Neuronal stem cell (in vitro differentiated cells): ENCODE data around the gene KLHL4.
"Not testable (repeated sequence)": the region's sequence is repeated elsewhere in the genome, so short reads cannot be mapped to it uniquely, and the experiment has no call there.

Experiments
- DNase-seq: peaks from one replicate; pipeline ENCODE4 v3.0.0-alpha.2; 2013; ENCODE audit warnings: low spot score
- H2AFZ ChIP-seq: one replicate; pipeline ENCODE4 v1.6.1; 2013; ENCODE audit warnings: mild to moderate bottlenecking, low read length, inconsistent platforms
- H2AK5ac ChIP-seq: 2 replicates; pipeline ENCODE4 v1.6.1; 2013; ENCODE audit warnings: low read depth, mild to moderate bottlenecking, inconsistent platforms, low read length, moderate library complexity, mixed read lengths
- H2BK120ac ChIP-seq: 2 replicates; pipeline ENCODE4 v1.6.1; 2013; ENCODE audit warnings: low read depth, mild to moderate bottlenecking, inconsistent platforms, low read length, moderate library complexity, mixed read lengths
- H2BK12ac ChIP-seq: one replicate; pipeline ENCODE4 v1.6.1; 2013; ENCODE audit warnings: low read length, inconsistent platforms
- H2BK15ac ChIP-seq: 2 replicates; pipeline ENCODE4 v1.6.1; 2013; ENCODE audit warnings: mild to moderate bottlenecking, low read length, inconsistent platforms, mixed read lengths
- H2BK5ac ChIP-seq: one replicate; pipeline ENCODE4 v1.6.1; 2013; ENCODE audit warnings: inconsistent platforms, mild to moderate bottlenecking, low read length, moderate library complexity
- H3K14ac ChIP-seq: one replicate; pipeline ENCODE4 v1.6.1; 2013; ENCODE audit warnings: low read length, inconsistent platforms
- H3K18ac ChIP-seq: 2 replicates; pipeline ENCODE4 v1.6.1; 2013; ENCODE audit warnings: low read length, inconsistent platforms
- H3K23ac ChIP-seq: 2 replicates; pipeline ENCODE4 v1.6.1; 2013; ENCODE audit warnings: low read depth, mild to moderate bottlenecking, mixed read lengths, low read length, inconsistent platforms; ENCODE audit not compliant: poor library complexity
- H3K27ac ChIP-seq: replicated peaks from 3 replicates; pipeline ENCODE4 v1.5.1; 2013; ENCODE audit warnings: low read length, inconsistent platforms
- H3K27me3 ChIP-seq, 3 experiments: 2 replicates each; pipeline ENCODE4 v1.6.1; 2013; ENCODE audit warnings: low read length in 3 of 3, mild to moderate bottlenecking in 2 of 3, inconsistent platforms in 1 of 3, low read depth in 1 of 3, mixed read lengths in 1 of 3, moderate library complexity in 1 of 3; ENCODE audit not compliant: control insufficient read depth in 3 of 3, insufficient read depth in 3 of 3
- H3K36me3 ChIP-seq, 2 donors: replicated peaks in 1 of 2; 2 replicates each; pipeline ENCODE4 v1.6.1; 2013; ENCODE audit warnings: low read length in 2 of 2; ENCODE audit not compliant: control insufficient read depth in 2 of 2, insufficient read depth in 2 of 2
- H3K4ac ChIP-seq: 2 replicates; pipeline ENCODE4 v1.6.1; 2013; ENCODE audit warnings: inconsistent platforms, mild to moderate bottlenecking, low read length, moderate library complexity
- H3K4me1 ChIP-seq, 2 donors: 1 replicate in 1 of 2; 2 replicates in 1 of 2; pipeline ENCODE4 v1.6.1; 2013; ENCODE audit warnings: low read length in 2 of 2, low read depth in 1 of 2; ENCODE audit not compliant: control insufficient read depth in 2 of 2, insufficient read depth in 1 of 2
- H3K4me2 ChIP-seq: one replicate; pipeline ENCODE4 v1.6.1; 2013; ENCODE audit warnings: mild to moderate bottlenecking, low read length, inconsistent platforms; ENCODE audit not compliant: insufficient read depth, poor library complexity, severe bottlenecking
- H3K4me3 ChIP-seq, 2 donors: 2 replicates each; pipeline ENCODE4 v1.5.1; 2013; ENCODE audit warnings: low read length in 2 of 2, mild to moderate bottlenecking in 2 of 2, inconsistent platforms in 1 of 2, moderate library complexity in 1 of 2
- H3K79me1 ChIP-seq: one replicate; pipeline ENCODE4 v1.6.1; 2013; ENCODE audit warnings: low read depth, mild to moderate bottlenecking, inconsistent platforms, low read length, moderate library complexity
- H3K9ac ChIP-seq: one replicate; pipeline ENCODE4 v1.6.1; 2013; ENCODE audit warnings: mild to moderate bottlenecking, low read depth, low read length, inconsistent platforms; ENCODE audit not compliant: poor library complexity
- H3K9me3 ChIP-seq, 2 donors: replicated peaks in 1 of 2; 2 replicates each; pipeline versions ENCODE3 to v1.6.1; 2013; ENCODE audit warnings: low read length in 2 of 2, mild to moderate bottlenecking in 2 of 2, inconsistent platforms in 1 of 2, low read depth in 1 of 2, mixed read lengths in 1 of 2, moderate library complexity in 1 of 2; ENCODE audit not compliant: control insufficient read depth in 2 of 2, insufficient read depth in 1 of 2
- H4K8ac ChIP-seq: one replicate; pipeline ENCODE4 v1.6.1; 2013; ENCODE audit warnings: low read depth, mild to moderate bottlenecking, inconsistent platforms, low read length, moderate library complexity
- H4K91ac ChIP-seq: one replicate; pipeline ENCODE4 v1.6.1; 2013; ENCODE audit warnings: low read length, low read depth, mild to moderate bottlenecking, inconsistent platforms; ENCODE audit not compliant: poor library complexity
- WGBS, 2 donors: extraction: QIAGEN DNeasy Blood & Tissue Kit; methylation state at CpG; one replicate each; pipeline ENCODE4 v1.1.7; 2013; ENCODE audit warnings: missing lambda C conversion rate in 2 of 2, mixed read lengths in 1 of 2; ENCODE audit not compliant: insufficient read length in 2 of 2, insufficient replicate concordance in 1 of 2; ENCODE audit errors: extremely low coverage in 2 of 2; 5-methylcytosine and 5-hydroxymethylcytosine counted together

The KLHL4 gene

DNA sequence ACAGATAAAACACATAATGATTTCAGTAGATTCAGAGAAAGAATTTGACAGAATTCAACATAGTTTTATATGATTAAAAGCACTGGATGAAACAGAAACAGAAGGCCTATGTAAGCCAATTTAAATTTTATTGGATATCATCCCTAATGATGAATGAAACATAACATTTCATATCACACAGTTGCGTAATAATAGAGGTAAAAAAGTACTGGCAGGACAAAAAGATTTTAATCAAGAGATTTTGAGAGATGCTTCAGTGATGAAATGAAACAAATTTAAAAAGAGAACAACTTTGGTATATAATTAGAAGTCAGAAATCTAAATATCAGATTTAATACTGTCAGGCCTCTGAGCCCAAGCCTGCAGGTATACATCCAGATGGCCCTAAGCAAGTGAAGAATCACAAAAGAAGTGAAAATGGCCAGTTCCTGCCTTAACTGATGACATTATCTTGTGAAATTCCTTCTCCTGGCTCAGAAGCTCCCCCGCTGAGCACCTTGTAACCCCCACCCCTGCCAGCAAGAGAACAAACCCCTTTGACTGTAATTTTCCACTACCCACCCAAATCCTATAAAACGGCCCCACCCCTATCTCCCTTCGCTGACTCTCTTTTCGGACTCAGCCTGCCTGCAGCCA is 170.6 kb downstream of the KLHL4 start:
- not testable (repeated sequence) for H3K14ac ChIP-seq, H3K9ac ChIP-seq, H4K91ac ChIP-seq, H4K8ac ChIP-seq, H2BK120ac ChIP-seq, H3K36me3 ChIP-seq, DNase-seq, H3K23ac ChIP-seq, H3K79me1 ChIP-seq, H3K4me2 ChIP-seq, H3K4ac ChIP-seq, H2BK15ac ChIP-seq, H2BK5ac ChIP-seq, H3K4me3 ChIP-seq, H3K4me1 ChIP-seq, H2AFZ ChIP-seq, H2BK12ac ChIP-seq, H2AK5ac ChIP-seq, H3K18ac ChIP-seq, H3K27ac ChIP-seq, H3K9me3 ChIP-seq, H3K27me3 ChIP-seq
- WGBS, 2 donors, result no CpG with 5 or more reads among the region's 5 CpGs

DNA sequence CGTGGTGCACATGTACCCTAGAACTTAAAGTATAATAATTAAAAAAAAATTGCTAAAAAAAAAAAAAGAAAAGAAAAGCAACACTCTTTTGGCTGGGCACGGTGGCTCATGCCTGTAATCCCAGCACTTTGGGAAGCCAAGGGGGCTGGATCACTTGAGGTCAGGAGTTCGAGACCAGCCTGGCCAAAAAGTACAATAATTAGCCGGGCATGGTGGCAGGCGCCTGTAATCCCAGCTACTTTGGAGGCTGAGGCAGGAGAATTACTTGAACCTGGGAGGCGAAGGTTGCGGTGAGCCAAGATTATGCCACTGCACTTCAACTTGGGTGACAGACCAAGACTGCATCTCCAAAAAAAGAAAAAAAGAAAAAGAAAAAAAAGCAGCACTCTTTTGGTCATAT is 171.6 kb downstream of the KLHL4 start:
- H3K79me1 ChIP-seq, H2AFZ ChIP-seq, H3K9me3 ChIP-seq, H3K4me2 ChIP-seq, H2BK5ac ChIP-seq, DNase-seq, H2BK120ac ChIP-seq, H3K18ac ChIP-seq, H3K9ac ChIP-seq, H3K4ac ChIP-seq, H2AK5ac ChIP-seq, H2BK15ac ChIP-seq, H3K36me3 ChIP-seq, H3K14ac ChIP-seq, H3K4me3 ChIP-seq, H4K91ac ChIP-seq, H4K8ac ChIP-seq, H2BK12ac ChIP-seq, H3K27me3 ChIP-seq, H3K27ac ChIP-seq, H3K4me1 ChIP-seq, H3K23ac ChIP-seq: not testable (repeated sequence)
- no CpG with 5 or more reads among the region's 7 CpGs for WGBS, 2 donors

DNA sequence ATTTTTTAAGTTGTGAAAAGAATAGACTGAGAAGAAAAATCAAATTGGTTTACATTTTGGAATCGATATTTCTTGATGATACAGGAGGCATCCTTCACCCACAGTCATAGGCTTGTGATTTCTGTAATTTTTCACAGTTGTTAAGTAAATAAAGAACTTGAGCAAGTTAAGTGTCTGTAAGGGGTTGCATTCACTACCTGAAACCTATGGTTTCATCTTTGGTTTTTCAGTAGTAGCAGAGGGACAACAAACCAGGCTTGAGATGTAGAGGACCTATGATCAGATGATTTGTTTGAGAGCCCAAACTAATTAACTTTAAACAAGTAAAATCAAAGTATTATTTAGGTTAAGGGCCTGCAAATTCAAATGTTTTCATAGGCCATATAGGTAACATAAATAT is 175.6 kb downstream of the KLHL4 start:
- Histone ChIP-seq H3K4me3 (no peak overlapping the region), H3K23ac (no peak overlapping the region), H3K14ac (no peak overlapping the region), H3K9me3 (no peaks in the 10 kb centered on the region), H3K18ac (no peak overlapping the region), H4K91ac (no peak overlapping the region), H3K79me1 (no peaks in the 10 kb centered on the region), H3K4me1 (no peaks in the 10 kb centered on the region), H2AK5ac (no peak overlapping the region), H2BK12ac (no peak overlapping the region), H2AFZ (no peak overlapping the region), H3K36me3 (no peaks in the 10 kb centered on the region), H3K4ac (no peak overlapping the region), H3K9ac (no peak overlapping the region), H3K27ac (no peak overlapping the region), H3K27me3 (no peaks in the 10 kb centered on the region), H2BK120ac (no peak overlapping the region), H2BK5ac (no peak overlapping the region), H4K8ac (no peak overlapping the region), H3K4me2 (no peak overlapping the region), H2BK15ac (no peak overlapping the region)
- no peak for DNase-seq
- WGBS, 2 donors, result no CpG with 5 or more reads among the region's 1 CpG

DNA sequence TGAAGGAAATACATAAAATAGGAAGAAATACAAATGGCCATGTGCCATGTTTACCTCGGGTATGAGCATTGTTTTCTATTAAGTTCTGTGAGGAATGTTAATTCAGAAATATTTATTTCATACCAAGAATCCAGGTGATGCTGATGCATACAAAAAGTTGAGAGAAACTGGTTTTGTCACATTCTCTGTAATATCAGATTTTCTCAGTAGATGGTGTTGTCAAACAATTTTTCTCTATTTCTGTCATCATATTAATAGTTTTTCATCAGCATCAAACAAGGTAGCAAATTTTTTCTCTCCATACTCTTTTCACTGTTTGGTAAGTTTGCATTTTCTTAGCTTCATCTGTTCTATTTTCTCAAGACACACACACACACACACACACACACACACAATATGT is 179.8 kb downstream of the KLHL4 start:
- H2BK15ac ChIP-seq, result no peak overlapping the region
- H3K9ac ChIP-seq, result no peak overlapping the region
- no peak overlapping the region for H3K4me3 ChIP-seq
- H2AFZ ChIP-seq, result no peak overlapping the region
- no peak for DNase-seq
- no peak overlapping the region for H3K4ac ChIP-seq
- no peak overlapping the region for H2BK12ac ChIP-seq
- H4K91ac ChIP-seq, result no peak overlapping the region
- H3K27ac ChIP-seq, result no peak overlapping the region
- H4K8ac ChIP-seq, result no peak overlapping the region
- no CpG with 5 or more reads among the region's 1 CpG for WGBS, 2 donors
- H2BK120ac ChIP-seq, result no peak overlapping the region
- H3K36me3 ChIP-seq, result no peaks in the 10 kb centered on the region
- H3K27me3 ChIP-seq, result no peaks in the 10 kb centered on the region
- H3K79me1 ChIP-seq, result no peaks in the 10 kb centered on the region
- no peak overlapping the region for H3K23ac ChIP-seq
- no peak overlapping the region for H3K18ac ChIP-seq
- H3K4me2 ChIP-seq, result no peak overlapping the region
- H3K14ac ChIP-seq, result no peak overlapping the region
- H3K9me3 ChIP-seq, result no peaks in the 10 kb centered on the region
- H3K4me1 ChIP-seq, result no peaks in the 10 kb centered on the region
- no peak overlapping the region for H2AK5ac ChIP-seq
- no peak overlapping the region for H2BK5ac ChIP-seq
